WERI-Rb-1 (cell line): Measurements from ENCODE around the gene FUOM.

ENCODE experiments used
- DNase-seq: peaks from one replicate; pipeline ENCODE4 v3.0.0-alpha.2; 2020
- H3K27ac ChIP-seq: fragments of 250-450 bp; sonication (Bioruptor Pico); 2 replicates; pipeline ENCODE4 v1.5.1; 2020; ENCODE audit warnings: mild to moderate bottlenecking, moderate library complexity
- H3K27me3 ChIP-seq: fragments of 250-450 bp; sonication (Bioruptor Pico); 2 replicates; pipeline ENCODE4 v1.5.1; 2021; ENCODE audit warnings: mild to moderate bottlenecking, low read depth, moderate library complexity; ENCODE audit not compliant: insufficient read depth, severe bottlenecking
- H3K36me3 ChIP-seq: fragments of 250-450 bp; sonication (Bioruptor Pico); 2 replicates; pipeline ENCODE4 v1.5.1; 2020; ENCODE audit warnings: mild to moderate bottlenecking, moderate library complexity
- H3K4me3 ChIP-seq: 2 replicates; pipeline ENCODE4 v1.5.1; 2011; ENCODE audit warnings: low read depth, mild to moderate bottlenecking, control low read depth, low read length
- H3K9me3 ChIP-seq: fragments of 250-450 bp; sonication (Bioruptor Pico); 2 replicates; pipeline ENCODE4 v1.5.1; 2021; ENCODE audit warnings: mild to moderate bottlenecking, moderate library complexity; ENCODE audit not compliant: severe bottlenecking
- CTCF ChIP-seq: IDR thresholded peaks from 2 replicates; pipeline ENCODE4 v1.5.1; 2011; ENCODE audit warnings: low read depth, mild to moderate bottlenecking, control low read depth, inconsistent platforms, low read length

The FUOM gene

GRCh38 chr10:133341983-133342382, 15.8 kb downstream of the FUOM start:
- no peak overlapping the region for H3K27ac ChIP-seq
- no peaks in the 10 kb centered on the region for H3K36me3 ChIP-seq
- no peak for DNase-seq
- H3K4me3 ChIP-seq = no peak overlapping the region
- H3K9me3 ChIP-seq = peaks cover 3% of the 10 kb centered on the region
- no peak for TF ChIP-seq CTCF
- peaks cover 7% of the 10 kb centered on the region for H3K27me3 ChIP-seq

GRCh38 chr10:133339708-133340380, 18.0 kb downstream of the FUOM start:
- peaks cover 3% of the 10 kb centered on the region for H3K9me3 ChIP-seq
- no peaks in the 10 kb centered on the region for H3K36me3 ChIP-seq
- no peak overlapping the region for H3K4me3 ChIP-seq
- TF ChIP-seq CTCF = no peak
- no peak overlapping the region for H3K27ac ChIP-seq
- H3K27me3 ChIP-seq = peaks cover 29% of the 10 kb centered on the region
- DNase-seq = no peak

GRCh38 chr10:133338080-133339071, 19.4 kb downstream of the FUOM start:
- H3K36me3 ChIP-seq = no peaks in the 10 kb centered on the region
- no peak for DNase-seq
- TF ChIP-seq CTCF = no peak
- no peak overlapping the region for H3K4me3 ChIP-seq
- H3K9me3 ChIP-seq = peaks cover 3% of the 10 kb centered on the region
- peaks cover 32% of the 10 kb centered on the region for H3K27me3 ChIP-seq
- no peak overlapping the region for H3K27ac ChIP-seq

GRCh38 chr10:133337370-133337725, 20.5 kb downstream of the FUOM start:
- Histone ChIP-seq H3K9me3 (peaks cover 9% of the 10 kb centered on the region), H3K4me3 (no peak overlapping the region), H3K27me3 (peaks cover 38% of the 10 kb centered on the region), H3K27ac (no peak overlapping the region), H3K36me3 (no peaks in the 10 kb centered on the region)
- no peak for DNase-seq
- no peak for TF ChIP-seq CTCF

- H3K27ac ChIP-seq = no peak within 1 kb of the TSS
- no peaks in the 10 kb centered on the region for H3K36me3 ChIP-seq
- TF ChIP-seq CTCF = no peak
- peaks cover 43% of the 10 kb centered on the region for H3K27me3 ChIP-seq
- peak within 1 kb of the TSS; percentile 38 for H3K4me3 ChIP-seq
- peaks cover 10% of the 10 kb centered on the region for H3K9me3 ChIP-seq
- peak; percentile 65 for DNase-seq
These were observed 21.0 kb downstream of the FUOM start, which contains the start of gene CALY for GRCh38 chr10:133336577-133337369. Gene CALY (minus strand): TSS chr10:133336896. CDS start chr10:133328989, 7,907 bp downstream.
